Suprapubic skin (tissue), 4 donors: ENCODE measurements around the gene SDHD.

Experiments used
- CTCF ChIP-seq, 2 donors: fragments of 200-600 bp in 1 of 2; fragments of 450-650 bp in 1 of 2; sonication (generic) in 1 of 2; IDR thresholded peaks; one replicate each; pipeline ENCODE4 v1.5.1; 2016 to 2019; ENCODE audit warnings: antibody characterized with exemption in 2 of 2, mild to moderate bottlenecking in 1 of 2, moderate library complexity in 1 of 2
- POLR2A ChIP-seq, 2 donors: fragments of 450-650 bp; IDR thresholded peaks; one replicate each; pipeline ENCODE4 v1.6.1; 2017; ENCODE audit warnings: antibody characterized with exemption in 2 of 2, mild to moderate bottlenecking in 2 of 2, moderate library complexity in 2 of 2
- POLR2AphosphoS5 ChIP-seq, 3 donors: sonication (generic); formaldehyde crosslinking; IDR thresholded peaks; one replicate each; pipeline ENCODE4 v1.6.1; 2017; ENCODE audit warnings: antibody characterized with exemption in 3 of 3

GRCh38 chr11:112103446-112103845 is 16.8 kb downstream of the SDHD start:
- TF ChIP-seq CTCF (IDR thresholded peaks at IDR 0.05) (no peak), POLR2A (IDR thresholded peaks at IDR 0.05) (no peak), POLR2AphosphoS5 (IDR thresholded peaks at IDR 0.05) (no peak)
